GM12875 (cell line): ENCODE measurements around the gene TREM1.

Experiments
- H3K4me3 ChIP-seq: one replicate; pipeline ENCODE4 v1.5.1; 2011; ENCODE audit warnings: low read depth, low read length, control low read depth
- CTCF ChIP-seq: IDR thresholded peaks from 2 replicates; pipeline ENCODE4 v1.5.1; 2011; ENCODE audit warnings: low read depth, mild to moderate bottlenecking, control low read depth, inconsistent platforms, low read length, moderate library complexity, borderline replicate concordance; ENCODE audit not compliant: insufficient read depth

The TREM1 gene

GRCh38 chr6:41272591-41273240, 13.8 kb downstream of the TREM1 start:
- H3K4me3 ChIP-seq = no peak overlapping the region
- TF ChIP-seq CTCF = no peak

GRCh38 chr6:41271901-41272395, 14.5 kb downstream of the TREM1 start:
- TF ChIP-seq CTCF = no peak
- no peak overlapping the region for H3K4me3 ChIP-seq

GRCh38 chr6:41269716-41270115, 16.8 kb downstream of the TREM1 start:
- no peak overlapping the region for H3K4me3 ChIP-seq
- TF ChIP-seq CTCF = no peak

GRCh38 chr6:41269166-41269565, 17.3 kb downstream of the TREM1 start:
- no peak overlapping the region for H3K4me3 ChIP-seq
- no peak for TF ChIP-seq CTCF

GRCh38 chr6:41268478-41268877, 18.0 kb downstream of the TREM1 start:
- no peak for TF ChIP-seq CTCF
- no peak overlapping the region for H3K4me3 ChIP-seq

DNA sequence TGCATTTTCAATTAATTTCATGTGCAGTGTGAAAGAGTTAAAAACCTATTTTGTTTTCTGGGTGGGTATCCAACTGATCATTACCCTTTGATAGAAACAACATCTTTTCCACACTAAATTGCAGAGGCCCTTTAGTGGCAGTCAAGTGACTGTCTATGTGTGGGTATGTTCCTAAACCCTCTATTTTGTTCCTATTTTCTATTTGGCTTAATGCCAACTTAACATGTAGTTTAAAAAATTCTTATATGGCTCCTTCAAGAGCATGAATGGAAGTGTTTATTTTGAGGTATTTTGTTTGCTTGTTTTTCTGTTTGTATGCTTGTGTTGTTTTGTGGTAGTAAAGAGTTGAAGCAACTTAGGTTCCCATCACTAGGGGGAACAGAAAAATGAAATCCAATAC, 19.9 kb downstream of the TREM1 start:
- no peak for TF ChIP-seq CTCF

DNA sequence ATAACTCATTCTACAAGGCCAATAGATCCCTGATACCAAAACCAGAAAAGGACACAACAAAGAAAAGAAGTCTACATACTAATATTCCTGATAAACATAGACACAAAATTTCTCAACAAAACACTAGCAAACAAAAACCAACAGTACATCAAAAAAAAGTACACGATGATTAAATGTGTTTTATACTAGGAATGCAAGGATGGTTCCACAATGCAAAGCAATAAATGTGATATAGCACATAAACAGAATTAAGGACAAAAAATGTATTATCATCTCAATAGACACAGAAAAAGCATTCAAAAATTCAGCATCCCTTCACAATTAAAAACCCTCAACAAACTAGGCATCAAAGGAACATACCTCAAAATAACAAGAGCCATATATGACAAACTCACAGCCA, 23.2 kb downstream of the TREM1 start:
- no peak for TF ChIP-seq CTCF

More for the DNA sequence above, 19.9 kb downstream of the TREM1 start:
- H3K4me3 ChIP-seq = no peak overlapping the region

More for the DNA sequence above, 23.2 kb downstream of the TREM1 start:
- H3K4me3 ChIP-seq = no peak overlapping the region
